HCT116 (cell line): Measurements from ENCODE around the gene PLD1.

Source experiments
- CTCF ChIP-seq, 3 experiments: fragments of 200-600 bp in 1 of 3; sonication (generic) in 1 of 3; IDR thresholded peaks in 2 of 3; conservative IDR thresholded peaks in 1 of 3; 2 replicates each; pipeline ENCODE4 v1.5.1; 2012 to 2017; ENCODE audit warnings: low read depth in 2 of 3, low read length in 2 of 3, antibody characterized with exemption in 1 of 3, borderline replicate concordance in 1 of 3, control low read depth in 1 of 3, mild to moderate bottlenecking in 1 of 3, mixed read lengths in 1 of 3, mixed run types in 1 of 3, moderate library complexity in 1 of 3; ENCODE audit not compliant: insufficient read depth in 1 of 3
- POLR2A ChIP-seq: IDR thresholded peaks from 2 replicates; pipeline ENCODE4 v1.7.0; 2011; ENCODE audit warnings: borderline replicate concordance; ENCODE audit not compliant: insufficient read depth, insufficient read length; ENCODE audit errors: extremely low read depth
- TCF7L2 ChIP-seq: IDR thresholded peaks from 2 replicates; pipeline ENCODE4 v1.7.0; 2011; ENCODE audit warnings: borderline replicate concordance, inconsistent platforms; ENCODE audit not compliant: insufficient read depth, insufficient read length; ENCODE audit errors: extremely low read depth
- ZNF274 ChIP-seq: fragments of 200-500 bp; sonication (Bioruptor generic); IDR thresholded peaks from 2 replicates; pipeline ENCODE4 v1.6.1; 2014; ENCODE audit warnings: mild to moderate bottlenecking, low read depth, low read length, inconsistent platforms

GRCh38 chr3:171568766-171569165 lies 241.5 kb downstream of the PLD1 start:
- TF ChIP-seq CTCF (IDR thresholded peaks at IDR 0.05 in 2 of 3, conservative IDR thresholded peaks at IDR 0.05 in 1 of 3; ENCODE audit: borderline replicate concordance in 1 of 3, insufficient read depth in 1 of 3, low read depth in 2 of 3, low read length in 2 of 3) (no peak), POLR2A (no peak), ZNF274 (no peak), TCF7L2 (no peak)
